Common myeloid progenitor, CD34-positive (primary cell): ENCODE data around the gene MPRIP.
A peak's percentile ranks its signal among the peaks of the same experiment; 100 is the strongest.

ENCODE experiments used
- CTCF ChIA-PET: fragments of 350-600 bp; sonication (Branson Sonifier 250); formaldehyde crosslinking; loops from one replicate; lab custom pipeline; 2021; ENCODE audit warnings: antibody characterized with exemption; lab: Charles Lee
- POLR2A ChIA-PET: fragments of 350-600 bp; sonication (Branson Sonifier 250); formaldehyde crosslinking; loops from one replicate; lab custom pipeline; 2021; ENCODE audit warnings: antibody characterized with exemption; lab: Charles Lee
- DNase-seq, 3 donors: peaks; one replicate each; pipeline versions ENCODE4 v3.0.0 to v3.0.0-alpha.2; 2013
- H3K27ac ChIP-seq, 2 experiments: 1 replicate in 1 of 2; 2 replicates in 1 of 2; pipeline ENCODE4 v1.7.0; 2013; ENCODE audit warnings: inconsistent platforms in 2 of 2, low read length in 2 of 2, mild to moderate bottlenecking in 2 of 2, low read depth in 1 of 2, moderate library complexity in 1 of 2; ENCODE audit not compliant: severe bottlenecking in 2 of 2, insufficient read depth in 1 of 2, poor library complexity in 1 of 2
- H3K27me3 ChIP-seq, 5 experiments: replicated peaks in 2 of 5; 1 replicate in 3 of 5; 2 replicates in 2 of 5; pipeline versions ENCODE4 v1.6.1 to v1.7.0; 2013; ENCODE audit warnings: low read length in 4 of 5, mild to moderate bottlenecking in 2 of 5, moderate library complexity in 2 of 5, inconsistent platforms in 1 of 5; ENCODE audit not compliant: insufficient read depth in 5 of 5, control insufficient read depth in 4 of 5
- H3K36me3 ChIP-seq, 4 experiments: 1 replicate in 2 of 4; 2 replicates in 2 of 4; pipeline versions ENCODE4 v1.6.1 to v1.7.0; 2013; ENCODE audit warnings: low read length in 3 of 4, control low read depth in 1 of 4, mild to moderate bottlenecking in 1 of 4; ENCODE audit not compliant: control insufficient read depth in 4 of 4, insufficient read depth in 4 of 4
- H3K4me1 ChIP-seq, 4 experiments: 1 replicate in 3 of 4; 2 replicates in 1 of 4; pipeline versions ENCODE4 v1.6.1 to v1.7.1; 2013; ENCODE audit warnings: low read length in 3 of 4, mild to moderate bottlenecking in 3 of 4, control low read depth in 1 of 4, inconsistent platforms in 1 of 4, moderate library complexity in 1 of 4; ENCODE audit not compliant: control insufficient read depth in 4 of 4, insufficient read depth in 4 of 4; ENCODE audit errors: control extremely low read depth in 1 of 4
- H3K4me3 ChIP-seq, 7 experiments: 1 replicate in 4 of 7; 2 replicates in 3 of 7; pipeline versions ENCODE4 v1.5.1 to v1.7.0; 2013; ENCODE audit warnings: mild to moderate bottlenecking in 7 of 7, low read length in 6 of 7, moderate library complexity in 6 of 7, inconsistent platforms in 2 of 7, low read depth in 2 of 7, control low read depth in 1 of 7; ENCODE audit not compliant: insufficient read depth in 4 of 7, control insufficient read depth in 1 of 7; ENCODE audit errors: extremely low read depth in 1 of 7
- H3K9me3 ChIP-seq, 5 experiments: 1 replicate in 4 of 5; 2 replicates in 1 of 5; pipeline versions ENCODE4 v1.6.1 to v1.7.1; 2013; ENCODE audit warnings: low read length in 4 of 5, mild to moderate bottlenecking in 2 of 5, inconsistent platforms in 1 of 5, low read depth in 1 of 5, moderate library complexity in 1 of 5; ENCODE audit not compliant: control insufficient read depth in 4 of 5, insufficient read depth in 2 of 5; ENCODE audit errors: control extremely low read depth in 1 of 5
- WGBS: methylation state at CpG from one replicate; pipeline ENCODE4 v1.1.5; 2013; ENCODE audit not compliant: insufficient coverage; 5-methylcytosine and 5-hydroxymethylcytosine counted together

MPRIP gene

DNA sequence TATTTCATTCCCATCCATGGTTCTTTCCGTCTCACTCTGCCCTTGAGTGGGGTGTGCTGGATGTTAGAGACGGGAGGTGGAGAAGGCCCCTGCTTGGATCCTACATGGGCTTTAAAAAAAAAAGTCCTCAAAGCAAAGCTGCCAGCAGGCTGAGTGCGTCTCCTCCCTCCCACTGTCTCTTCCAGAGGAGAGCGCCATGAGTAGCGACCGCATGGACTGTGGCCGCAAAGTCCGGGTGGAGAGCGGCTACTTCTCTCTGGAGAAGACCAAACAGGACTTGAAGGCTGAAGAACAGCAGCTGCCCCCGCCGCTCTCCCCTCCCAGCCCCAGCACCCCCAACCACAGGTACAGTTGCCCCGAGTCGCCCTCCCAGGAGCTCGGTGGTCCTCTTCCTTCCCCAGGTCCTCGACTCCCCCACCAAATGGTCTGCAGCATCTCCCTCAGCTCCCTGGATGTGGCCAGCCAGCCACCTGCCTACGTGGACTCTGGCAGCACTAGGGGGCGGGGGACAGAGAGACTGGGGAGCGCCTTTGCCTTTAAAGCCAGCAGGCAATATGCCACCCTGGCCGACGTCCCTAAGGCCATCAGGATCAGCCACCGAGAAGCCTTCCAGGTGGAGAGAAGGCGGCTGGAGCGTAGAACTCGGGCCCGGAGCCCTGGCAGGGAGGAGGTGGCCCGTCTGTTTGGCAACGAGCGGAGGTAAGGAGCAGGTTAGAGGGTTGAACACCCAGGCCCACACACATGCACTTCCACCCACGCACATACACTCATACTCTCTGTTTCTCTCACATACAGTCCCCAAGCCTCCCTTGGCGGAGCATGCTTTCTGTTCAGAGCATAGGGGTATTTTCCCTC, 95.7 kb downstream of the MPRIP start:
- CTCF ChIA-PET: no interaction called here
- no peaks in the 10 kb centered on the region for H3K9me3 ChIP-seq
- H3K27ac ChIP-seq: no peak overlapping the region
- H3K4me3 ChIP-seq: no peak overlapping the region
- H3K36me3 ChIP-seq: peaks cover 2 to 91% (median 63%) of the 10 kb centered on the region in 4 experiments
- no peak for DNase-seq
- no peaks in the 10 kb centered on the region for H3K27me3 ChIP-seq
- no peaks in the 10 kb centered on the region for H3K4me1 ChIP-seq
- POLR2A ChIA-PET: no interaction called here
- over 99% methylated on average over 23 of the region's 30 CpGs for WGBS

- Histone ChIP-seq H3K36me3 (peaks cover 2 to 89% (median 62%) of the 10 kb centered on the region in 4 experiments), H3K9me3 (no peaks in the 10 kb centered on the region), H3K4me3 (no peak overlapping the region), H3K27me3 (no peaks in the 10 kb centered on the region), H3K27ac (no peak overlapping the region), H3K4me1 (peaks cover 0 to 5% (median 3%) of the 10 kb centered on the region in 4 experiments)
- WGBS: 90% methylated on average over 7 of the region's 7 CpGs
- ChIA-PET CTCF (no interaction called here), POLR2A (no interaction called here)
- DNase-seq: no peak
These were observed 97.8 kb downstream of the MPRIP start for GRCh38 chr17:17139972-17140589.

GRCh38 chr17:17140590-17140980, 98.3 kb downstream of the MPRIP start:
- H3K4me3 ChIP-seq: no peak overlapping the region
- CTCF ChIA-PET: no interaction called here
- H3K27ac ChIP-seq: no peak overlapping the region
- 98% methylated on average over 5 of the region's 5 CpGs for WGBS
- H3K4me1 ChIP-seq: peaks cover 0 to 10% (median 5%) of the 10 kb centered on the region in 4 experiments
- POLR2A ChIA-PET: no interaction called here
- no peaks in the 10 kb centered on the region for H3K27me3 ChIP-seq
- H3K36me3 ChIP-seq: peaks cover 2 to 89% (median 61%) of the 10 kb centered on the region in 4 experiments
- H3K9me3 ChIP-seq: no peaks in the 10 kb centered on the region
- no peak for DNase-seq

GRCh38 chr17:17141279-17141678, 99.0 kb downstream of the MPRIP start:
- no peak overlapping the region for H3K27ac ChIP-seq
- H3K4me3 ChIP-seq: no peak overlapping the region
- 97% methylated on average over 12 of the region's 12 CpGs for WGBS
- no peaks in the 10 kb centered on the region for H3K27me3 ChIP-seq
- POLR2A ChIA-PET: no interaction called here
- peaks cover 0 to 91% (median 58%) of the 10 kb centered on the region in 4 experiments for H3K36me3 ChIP-seq
- H3K9me3 ChIP-seq: no peaks in the 10 kb centered on the region
- CTCF ChIA-PET: interaction anchor here (1.2 to 1.8 kb wide), 4 partner anchors 11 to 27 kb away, joined by 3 to 5 read pairs (median 4); no protein-coding TSS in a partner anchor
- H3K4me1 ChIP-seq: peaks cover 0 to 17% (median 9%) of the 10 kb centered on the region in 4 experiments
- DNase-seq: no peak

- ChIA-PET POLR2A (no interaction called here), CTCF (interaction anchor here (0.8 to 1.8 kb wide), 7 partner anchors 9 to 36 kb away, joined by 3 to 5 read pairs (median 4); no protein-coding TSS in a partner anchor)
- Histone ChIP-seq H3K4me1 (peaks cover 0 to 25% (median 11%) of the 10 kb centered on the region in 4 experiments), H3K4me3 (no peak overlapping the region), H3K36me3 (peaks cover 1 to 93% (median 54%) of the 10 kb centered on the region in 4 experiments), H3K9me3 (no peaks in the 10 kb centered on the region), H3K27me3 (no peaks in the 10 kb centered on the region), H3K27ac (no peak overlapping the region)
- DNase-seq: peak; percentile 21 to 58 (median 53)
- WGBS: 87% methylated on average over 16 of the region's 23 CpGs
These were observed 99.7 kb downstream of the MPRIP start for GRCh38 chr17:17141860-17142552.

DNA sequence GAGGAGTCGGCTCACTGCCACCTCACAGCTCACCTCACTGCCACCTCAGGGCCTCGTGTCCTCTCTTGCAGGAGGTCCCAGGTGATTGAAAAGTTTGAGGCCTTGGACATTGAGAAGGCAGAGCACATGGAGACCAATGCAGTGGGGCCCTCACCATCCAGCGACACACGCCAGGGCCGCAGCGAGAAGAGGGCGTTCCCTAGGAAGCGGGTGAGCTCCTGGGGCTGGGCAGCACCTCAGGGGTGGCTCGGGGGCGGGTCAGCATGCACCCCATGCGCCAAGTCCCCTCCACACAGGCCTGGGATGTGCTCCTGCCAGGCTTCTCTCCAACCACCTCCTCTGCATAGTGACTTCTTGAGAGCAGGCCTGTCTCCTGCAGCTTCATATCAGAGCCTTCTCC, 100.3 kb downstream of the MPRIP start:
- Histone ChIP-seq H3K4me3 (no peak overlapping the region), H3K9me3 (no peaks in the 10 kb centered on the region), H3K27ac (no peak overlapping the region), H3K27me3 (no peaks in the 10 kb centered on the region), H3K36me3 (peaks cover 4 to 96% (median 58%) of the 10 kb centered on the region in 4 experiments), H3K4me1 (peaks cover 0 to 27% (median 12%) of the 10 kb centered on the region in 4 experiments)
- no peak for DNase-seq
- CTCF ChIA-PET: interaction anchor here (0.8 to 1.8 kb wide), 7 partner anchors 10 to 36 kb away, joined by 3 to 5 read pairs (median 4); no protein-coding TSS in a partner anchor
- POLR2A ChIA-PET: no interaction called here
- 90% methylated on average over 10 of the region's 11 CpGs for WGBS
